ENCODE measurements around the gene BTBD16.

The BTBD16 gene

GRCh38 chr10:122343936-122344335, 72.8 kb downstream of the BTBD16 start:
- DNase-seq (ENCODE audit: low read depth): no peak

- peak; percentile 28 for DNase-seq (ENCODE audit: low read depth)
Observed at GRCh38 chr10:122344741-122345258, 73.7 kb downstream of the BTBD16 start.

- peak; percentile 3 for DNase-seq (ENCODE audit: low read depth)
Observed at GRCh38 chr10:122346326-122346950, 75.3 kb downstream of the BTBD16 start.

- no peak for DNase-seq (ENCODE audit: low read depth)
Observed at GRCh38 chr10:122347170-122347841, 76.2 kb downstream of the BTBD16 start.

GRCh38 chr10:122348512-122348911, 77.4 kb downstream of the BTBD16 start:
- no peak for DNase-seq (ENCODE audit: low read depth)

GRCh38 chr10:122348935-122349361, 77.9 kb downstream of the BTBD16 start:
- DNase-seq (ENCODE audit: low read depth): no peak

- no peak for DNase-seq (ENCODE audit: low read depth)
Observed at GRCh38 chr10:122349758-122350369, 78.8 kb downstream of the BTBD16 start.

- DNase-seq (ENCODE audit: low read depth): no peak
Observed at GRCh38 chr10:122350893-122351292, 79.8 kb downstream of the BTBD16 start.

GRCh38 chr10:122352817-122353525, 81.9 kb downstream of the BTBD16 start:
- DNase-seq (ENCODE audit: low read depth): no peak

- DNase-seq (ENCODE audit: low read depth): no peak
Observed at GRCh38 chr10:122354383-122354782, 83.3 kb downstream of the BTBD16 start.

GRCh38 chr10:122357685-122358084, 86.6 kb downstream of the BTBD16 start:
- no peak for DNase-seq (ENCODE audit: low read depth)

- no peak for DNase-seq (ENCODE audit: low read depth)
Observed at GRCh38 chr10:122359621-122360020, 88.5 kb downstream of the BTBD16 start.

GRCh38 chr10:122361046-122361445, 90.0 kb downstream of the BTBD16 start:
- DNase-seq (ENCODE audit: low read depth): no peak

GRCh38 chr10:122362031-122362592, 91.0 kb downstream of the BTBD16 start:
- DNase-seq (ENCODE audit: low read depth): no peak

GRCh38 chr10:122362621-122363020, 91.5 kb downstream of the BTBD16 start:
- DNase-seq (ENCODE audit: low read depth): no peak

GRCh38 chr10:122363311-122363710, 92.2 kb downstream of the BTBD16 start:
- DNase-seq (ENCODE audit: low read depth): no peak

GRCh38 chr10:122363722-122364463, 92.8 kb downstream of the BTBD16 start:
- no peak for DNase-seq (ENCODE audit: low read depth)

- DNase-seq (ENCODE audit: low read depth): no peak
Observed at GRCh38 chr10:122368502-122369254, 97.6 kb downstream of the BTBD16 start.

- DNase-seq (ENCODE audit: low read depth): no peak
Observed at GRCh38 chr10:122373108-122373507, 102.0 kb downstream of the BTBD16 start.

GRCh38 chr10:122373721-122374120, 102.6 kb downstream of the BTBD16 start:
- DNase-seq (ENCODE audit: low read depth): peak; percentile 10

All from amniotic epithelial cell (primary cell).